ENCODE measurements around the gene C1orf53. TPM values are rescaled to one million over a fixed set of nuclear protein-coding genes. Genes with fewer than 3 reads are reported as not detected.
A peak's percentile ranks its signal among the peaks of the same experiment; 100 is the strongest.

C1orf53 gene
- total RNA-seq, 6 donors from 2014 or later = 2.5 to 9.9 (median 7.2) TPM; not detected in 2

DNA sequence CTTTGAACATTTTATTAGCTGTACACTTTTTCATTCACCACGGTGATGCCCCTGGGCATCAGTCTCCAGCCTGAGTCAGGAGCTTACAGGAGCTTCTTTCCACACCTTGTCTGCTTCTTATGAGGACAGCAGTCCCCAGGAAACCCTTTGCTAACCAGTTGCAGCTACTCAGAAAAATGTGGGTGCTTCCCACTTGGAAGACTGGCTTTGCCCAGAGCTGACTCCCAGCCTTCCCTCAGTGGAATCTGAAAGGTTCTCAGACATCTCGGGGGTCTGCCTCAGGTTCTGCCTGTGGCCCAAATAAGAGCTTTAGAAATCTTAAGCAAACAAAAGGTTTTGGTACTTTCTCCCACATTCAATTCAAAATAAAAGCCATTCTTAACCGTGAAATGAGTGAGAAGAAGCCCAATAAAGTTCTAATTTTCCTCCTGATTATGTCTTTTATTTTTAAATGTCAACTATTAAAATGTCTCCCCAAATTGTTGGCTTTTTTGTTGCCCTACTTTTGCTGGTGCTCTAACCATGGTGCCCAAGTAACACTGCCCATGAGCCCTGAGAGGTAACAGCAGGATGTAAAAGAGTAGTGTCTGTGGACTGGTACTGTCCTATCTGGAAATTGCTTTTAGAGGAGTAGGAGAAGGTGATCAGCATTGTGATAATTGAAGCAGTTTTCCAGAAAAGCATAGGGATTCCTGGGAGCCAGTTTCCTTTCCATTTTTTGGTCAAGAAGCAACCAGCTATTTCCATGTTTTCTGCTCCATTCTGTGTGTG, 5.6 kb downstream of the C1orf53 start:
- H3K27me3 ChIP-seq = peaks cover 2 to 35% (median 33%) of the 10 kb centered on the region in 4 donors
- no peak for DNase-seq

DNA sequence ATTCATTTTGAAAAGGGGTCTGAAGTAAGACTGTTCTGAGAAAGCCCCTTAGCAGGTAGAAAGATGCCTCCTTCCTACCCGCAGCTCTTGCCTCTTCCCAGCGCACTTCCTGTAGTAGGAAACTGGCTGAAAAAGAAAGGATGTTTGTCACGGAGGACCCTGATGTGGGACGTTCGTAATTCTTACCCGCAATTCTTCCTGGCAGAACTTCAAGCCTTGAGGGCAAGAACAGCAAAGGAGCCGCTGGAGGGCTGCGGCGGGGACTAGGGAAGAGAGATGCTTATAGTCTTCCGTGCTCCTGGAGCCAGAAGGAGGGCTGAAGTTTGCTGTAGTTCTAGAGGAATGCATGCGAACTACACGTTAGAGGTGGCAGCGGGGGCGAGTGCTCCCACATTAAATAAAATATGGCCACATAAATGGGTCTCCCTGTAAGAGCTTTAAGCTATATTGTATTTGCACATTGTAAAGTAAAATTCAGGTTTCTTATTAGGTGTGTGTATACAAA, 6.3 kb downstream of the C1orf53 start:
- no peak for DNase-seq
- no peak for ATAC-seq (ENCODE audit: low FRiP score in 2 of 2)

More for the DNA sequence above, 5.6 kb downstream of the C1orf53 start:
- TF ChIP-seq POLR2AphosphoS5 (IDR thresholded peaks at IDR 0.05) (no peak), POLR2A (IDR thresholded peaks at IDR 0.05) (no peak), EP300 (IDR thresholded peaks at IDR 0.05) (no peak)
- TF ChIP-seq, protein P1, sequence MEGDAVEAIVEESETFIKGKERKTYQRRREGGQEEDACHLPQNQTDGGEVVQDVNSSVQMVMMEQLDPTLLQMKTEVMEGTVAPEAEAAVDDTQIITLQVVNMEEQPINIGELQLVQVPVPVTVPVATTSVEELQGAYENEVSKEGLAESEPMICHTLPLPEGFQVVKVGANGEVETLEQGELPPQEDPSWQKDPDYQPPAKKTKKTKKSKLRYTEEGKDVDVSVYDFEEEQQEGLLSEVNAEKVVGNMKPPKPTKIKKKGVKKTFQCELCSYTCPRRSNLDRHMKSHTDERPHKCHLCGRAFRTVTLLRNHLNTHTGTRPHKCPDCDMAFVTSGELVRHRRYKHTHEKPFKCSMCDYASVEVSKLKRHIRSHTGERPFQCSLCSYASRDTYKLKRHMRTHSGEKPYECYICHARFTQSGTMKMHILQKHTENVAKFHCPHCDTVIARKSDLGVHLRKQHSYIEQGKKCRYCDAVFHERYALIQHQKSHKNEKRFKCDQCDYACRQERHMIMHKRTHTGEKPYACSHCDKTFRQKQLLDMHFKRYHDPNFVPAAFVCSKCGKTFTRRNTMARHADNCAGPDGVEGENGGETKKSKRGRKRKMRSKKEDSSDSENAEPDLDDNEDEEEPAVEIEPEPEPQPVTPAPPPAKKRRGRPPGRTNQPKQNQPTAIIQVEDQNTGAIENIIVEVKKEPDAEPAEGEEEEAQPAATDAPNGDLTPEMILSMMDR (IDR thresholded peaks at IDR 0.05) = no peak
- no peak overlapping the region for H3K4me3 ChIP-seq
- no peaks in the 10 kb centered on the region for H3K9me3 ChIP-seq
- WGBS, 2 donors = 36 to 43% methylated on average over 3 of the region's 3 CpGs
- ATAC-seq (ENCODE audit: low FRiP score in 2 of 2) = no peak
- peaks cover 30 to 34% (median 32%) of the 10 kb centered on the region in 4 donors for H3K4me1 ChIP-seq
- H3K36me3 ChIP-seq = no peaks in the 10 kb centered on the region
- no peak overlapping the region for H3K27ac ChIP-seq

DNA sequence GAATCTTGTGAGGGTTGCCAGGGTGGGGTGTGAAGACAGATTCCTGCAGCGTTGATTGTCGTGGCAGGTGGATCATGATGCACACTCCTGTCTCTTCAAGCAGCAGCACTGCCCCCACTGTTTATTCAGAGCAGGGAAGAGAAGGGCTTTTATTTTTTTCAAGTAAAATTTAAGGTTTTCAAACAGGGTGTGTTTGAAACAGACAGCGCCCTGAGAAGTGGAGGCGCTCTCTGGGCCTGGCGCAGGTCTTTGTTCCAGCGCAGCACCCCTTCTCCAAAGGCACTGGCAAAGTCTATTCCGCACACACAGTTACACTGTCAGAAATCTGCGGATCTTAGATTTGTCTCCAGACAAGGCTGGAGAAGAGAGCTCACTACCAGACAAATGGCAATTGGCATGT, 7.0 kb downstream of the C1orf53 start:
- Histone ChIP-seq H3K9me3 (no peaks in the 10 kb centered on the region), H3K36me3 (no peaks in the 10 kb centered on the region), H3K27ac (no peak overlapping the region), H3K4me1 (peaks cover 30 to 41% (median 32%) of the 10 kb centered on the region in 4 donors), H3K27me3 (peaks cover 2 to 48% (median 43%) of the 10 kb centered on the region in 4 donors), H3K4me3 (no peak overlapping the region)
- WGBS, 2 donors = 18 to 28% methylated on average over 8 of the region's 8 CpGs
- TF ChIP-seq POLR2A (IDR thresholded peaks at IDR 0.05) = no peak
- TF ChIP-seq POLR2AphosphoS5 (IDR thresholded peaks at IDR 0.05) = no peak
- no peak for TF ChIP-seq EP300 (IDR thresholded peaks at IDR 0.05)
- TF ChIP-seq, protein P1 (IDR thresholded peaks at IDR 0.05) = no peak
- ATAC-seq (ENCODE audit: low FRiP score in 2 of 2) (no peak), DNase-seq (no peak)

More for the DNA sequence above, 6.3 kb downstream of the C1orf53 start:
- Histone ChIP-seq H3K36me3 (no peaks in the 10 kb centered on the region), H3K4me3 (no peak overlapping the region), H3K27ac (no peak overlapping the region), H3K4me1 (peaks cover 30 to 37% (median 32%) of the 10 kb centered on the region in 4 donors), H3K9me3 (no peaks in the 10 kb centered on the region), H3K27me3 (peaks cover 2 to 43% (median 40%) of the 10 kb centered on the region in 4 donors)
- TF ChIP-seq, protein P1 (IDR thresholded peaks at IDR 0.05) = no peak
- TF ChIP-seq POLR2A (IDR thresholded peaks at IDR 0.05) (no peak), POLR2AphosphoS5 (IDR thresholded peaks at IDR 0.05) (no peak), EP300 (IDR thresholded peaks at IDR 0.05) (no peak)
- WGBS, 2 donors = 9 to 12% methylated on average over 14 of the region's 14 CpGs

DNA sequence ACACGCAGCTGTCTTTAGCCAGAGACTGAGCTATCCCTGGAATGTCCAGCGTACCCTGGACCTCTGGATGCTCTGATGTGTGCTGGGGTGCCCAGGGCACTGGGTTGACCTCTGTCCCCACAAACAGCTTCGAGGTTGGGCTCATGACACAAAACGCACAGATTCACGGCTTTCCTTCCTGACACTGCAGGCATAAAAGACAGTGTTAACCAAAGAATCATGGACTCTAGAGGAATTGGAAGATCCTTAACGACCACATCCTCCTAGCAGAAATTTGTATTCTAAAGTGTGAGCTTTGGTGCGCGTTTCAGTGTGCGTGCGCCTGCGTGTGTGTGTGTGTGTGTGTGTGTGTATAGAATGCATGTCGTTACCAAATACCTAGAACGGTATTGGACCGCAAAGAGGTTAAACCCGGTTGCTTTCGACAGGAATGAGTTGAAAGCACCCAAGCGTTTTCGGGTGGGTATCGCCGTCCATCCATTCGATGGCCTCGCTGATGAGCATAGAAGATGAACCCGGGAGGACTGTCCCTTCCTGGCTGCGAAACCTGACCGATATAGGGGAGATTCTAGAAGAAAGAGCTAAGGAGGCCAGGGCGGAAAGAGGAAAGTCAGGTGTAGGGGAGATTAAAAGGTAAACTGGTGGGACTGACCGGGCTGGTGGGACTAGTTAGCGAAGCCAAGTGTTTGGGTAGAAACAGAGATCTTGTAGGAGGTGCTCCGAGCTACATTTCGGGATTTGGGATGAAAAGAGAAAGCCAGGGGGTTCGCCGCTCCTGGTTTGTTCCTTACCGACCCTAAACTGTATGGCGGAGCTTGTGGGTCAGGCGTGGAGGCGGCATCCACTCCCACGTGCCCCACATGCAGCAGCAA, 7.9 kb downstream of the C1orf53 start:
- WGBS, 2 donors = 8 to 9% methylated on average over 36 to 37 of the region's 37 CpGs
- peaks cover 2 to 56% (median 47%) of the 10 kb centered on the region in 4 donors for H3K27me3 ChIP-seq
- no peaks in the 10 kb centered on the region for H3K9me3 ChIP-seq
- ATAC-seq (ENCODE audit: low FRiP score in 2 of 2) (no peak), DNase-seq (no peak)
- TF ChIP-seq, protein P1 (IDR thresholded peaks at IDR 0.05) = no peak
- TF ChIP-seq POLR2A (IDR thresholded peaks at IDR 0.05) (no peak), EP300 (IDR thresholded peaks at IDR 0.05) (no peak), POLR2AphosphoS5 (IDR thresholded peaks at IDR 0.05) (no peak)
- H3K4me3 ChIP-seq = peak overlapping the region in 3 of 4 donors; percentile 17 to 27 (median 24)
- H3K4me1 ChIP-seq = peaks cover 30 to 50% (median 34%) of the 10 kb centered on the region in 4 donors
- no peaks in the 10 kb centered on the region for H3K36me3 ChIP-seq
- no peak overlapping the region for H3K27ac ChIP-seq

All from upper lobe of left lung (tissue), 6 donors.